Bronchial epithelial cell (primary cell): ENCODE data around the gene FTO. TPM values are rescaled to one million over a fixed set of nuclear protein-coding genes. Genes with fewer than 3 reads are reported as not detected.

Source experiments
- DNase-seq: peaks from one replicate; pipeline ENCODE4 v3.0.0-alpha.2; 2010; ENCODE audit warnings: low read depth
- FAIRE-seq: peaks from 2 replicates; lab custom pipeline; 2011; peaks lifted over from hg19 to GRCh38; lab: Jason Lieb, UNC
- H3K27me3 ChIP-seq: 2 replicates; pipeline ENCODE4 v1.5.1; 2011; ENCODE audit warnings: low read length; ENCODE audit not compliant: control insufficient read depth, insufficient read depth
- H3K36me3 ChIP-seq: 2 replicates; pipeline ENCODE4 v1.5.1; 2011; ENCODE audit warnings: low read length; ENCODE audit not compliant: control insufficient read depth, insufficient read depth
- H3K4me3 ChIP-seq: 2 replicates; pipeline ENCODE4 v1.5.1; 2011; ENCODE audit warnings: mild to moderate bottlenecking, low read depth, low read length, control low read depth
- CTCF ChIP-seq: IDR thresholded peaks from 2 replicates; pipeline ENCODE4 v1.5.1; 2011; ENCODE audit warnings: mild to moderate bottlenecking, moderate library complexity, low read length, control low read depth, inconsistent platforms; ENCODE audit not compliant: insufficient read depth, severe bottlenecking
- total RNA-seq: library from RNA; depleted of rRNA; stranded (reverse); fragments of >200 nt; gene quantifications from 2 replicates; pipeline ENCODE4 v1.2.1, GENCODE V29; 2014

FTO gene
- total RNA-seq, 1 donor from 2014 or later = 41.6 TPM

DNA sequence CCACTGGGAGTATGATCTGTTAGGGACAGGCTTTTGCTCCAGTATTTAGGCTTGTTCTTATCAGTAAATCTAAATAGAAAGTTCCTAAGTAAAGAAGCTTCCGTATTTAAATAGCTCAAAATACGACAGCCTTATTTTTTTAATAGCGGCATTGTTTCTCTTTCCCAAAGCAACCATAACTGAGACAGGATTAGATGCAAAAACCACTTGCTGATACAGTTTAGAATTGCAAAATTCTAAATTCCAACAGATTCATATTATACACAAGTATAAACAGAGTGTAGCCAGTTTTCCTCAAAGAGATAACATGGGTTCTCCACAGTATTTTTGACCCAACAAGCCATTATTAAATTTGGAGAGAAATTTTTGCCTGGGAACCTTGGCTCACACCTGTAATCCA, 276.7 kb downstream of the FTO start:
- no peaks in the 10 kb centered on the region for H3K27me3 ChIP-seq
- DNase-seq = no peak
- H3K4me3 ChIP-seq = no peak overlapping the region
- no peaks in the 10 kb centered on the region for H3K36me3 ChIP-seq
- no peak for FAIRE-seq
- no peak for TF ChIP-seq CTCF

DNA sequence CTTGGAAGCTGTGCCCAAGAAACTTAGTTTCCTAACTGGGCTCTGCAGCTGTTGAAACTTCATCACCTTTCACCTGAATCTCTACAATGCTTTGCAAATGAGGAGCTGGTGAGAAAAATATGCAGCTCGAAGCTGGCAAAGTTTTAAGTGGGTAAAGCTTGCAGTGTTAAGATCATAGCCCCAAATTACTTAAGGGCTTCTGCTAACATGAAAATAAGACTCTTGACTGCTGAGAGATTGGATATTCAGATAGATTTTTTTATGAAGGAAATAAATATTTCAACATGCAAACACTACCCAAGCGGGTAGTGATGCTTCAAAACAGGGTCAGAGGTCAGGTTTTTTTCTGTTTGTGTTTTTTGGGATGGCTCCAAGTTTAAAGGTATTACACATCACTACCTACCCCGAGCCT, 278.7 kb downstream of the FTO start:
- no peak for TF ChIP-seq CTCF
- DNase-seq (peak; percentile 44), FAIRE-seq (no peak)
- H3K4me3 ChIP-seq = no peak overlapping the region
- no peaks in the 10 kb centered on the region for H3K36me3 ChIP-seq
- no peaks in the 10 kb centered on the region for H3K27me3 ChIP-seq

DNA sequence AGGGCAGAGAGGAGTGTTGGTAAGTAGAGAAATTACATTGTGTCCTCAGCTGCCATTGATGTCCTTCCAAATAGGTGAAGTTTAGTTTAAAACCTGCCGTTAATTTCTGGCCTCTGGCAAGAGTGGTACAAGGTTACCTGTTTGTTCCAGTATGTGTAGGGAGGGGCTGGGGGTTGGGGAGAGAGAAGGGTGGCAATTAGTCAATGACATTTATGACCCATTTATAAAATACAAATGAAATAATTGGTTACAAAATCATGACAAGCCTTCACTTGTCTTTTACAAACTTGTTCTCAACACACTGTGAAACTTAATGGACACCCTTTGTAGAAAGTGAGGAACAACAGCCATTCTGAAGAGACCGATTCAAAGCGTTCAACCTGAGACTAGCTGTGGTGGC, 281.0 kb downstream of the FTO start:
- TF ChIP-seq CTCF = no peak
- H3K27me3 ChIP-seq = no peaks in the 10 kb centered on the region
- no peak overlapping the region for H3K4me3 ChIP-seq
- no peak for FAIRE-seq
- no peaks in the 10 kb centered on the region for H3K36me3 ChIP-seq
- DNase-seq = peak; percentile 76

DNA sequence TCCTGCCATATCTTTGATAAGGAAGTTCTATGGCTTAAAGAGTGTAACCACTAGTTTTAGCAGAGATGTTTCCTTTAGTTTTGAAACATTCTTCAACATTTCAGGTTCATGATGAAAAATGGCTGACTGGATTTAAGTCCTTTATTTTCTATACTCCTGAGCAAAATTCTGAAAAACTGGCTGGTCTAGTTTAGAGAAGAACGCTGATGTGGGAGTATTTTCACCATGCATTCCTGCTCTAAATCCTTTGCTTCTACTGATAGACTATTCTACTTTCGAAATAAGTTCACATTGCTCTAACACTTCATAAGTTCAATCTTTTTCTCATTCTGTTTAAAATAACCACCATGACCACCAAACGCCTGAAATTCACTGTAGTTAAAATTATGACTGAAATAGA, 281.9 kb downstream of the FTO start:
- DNase-seq = peak; percentile 30
- no peaks in the 10 kb centered on the region for H3K36me3 ChIP-seq
- H3K4me3 ChIP-seq = no peak overlapping the region
- no peaks in the 10 kb centered on the region for H3K27me3 ChIP-seq
- no peak for FAIRE-seq
- no peak for TF ChIP-seq CTCF

DNA sequence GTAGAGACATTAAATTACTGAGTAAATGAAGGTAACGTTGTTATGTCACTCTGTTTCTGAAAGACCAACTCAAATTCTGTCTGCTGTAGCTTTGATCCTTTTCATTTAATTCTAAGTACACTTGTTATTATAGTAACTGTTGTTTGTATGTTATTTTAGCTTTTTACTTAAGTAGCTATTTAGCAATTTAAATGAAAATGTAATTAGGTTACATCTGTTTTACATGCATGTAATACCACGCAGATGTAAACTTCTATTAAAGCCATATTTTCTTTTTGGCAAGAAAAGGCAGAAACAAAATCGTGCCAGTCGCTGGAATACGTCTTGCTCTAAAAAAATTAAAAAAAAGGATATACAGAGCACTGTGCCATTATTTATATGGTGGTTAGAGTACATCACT, 282.8 kb downstream of the FTO start:
- H3K36me3 ChIP-seq = no peaks in the 10 kb centered on the region
- FAIRE-seq (no peak), DNase-seq (no peak)
- H3K4me3 ChIP-seq = no peak overlapping the region
- no peaks in the 10 kb centered on the region for H3K27me3 ChIP-seq
- TF ChIP-seq CTCF = no peak

GRCh38 chr16:53988136-53988535, 284.2 kb downstream of the FTO start:
- FAIRE-seq = no peak
- no peak for DNase-seq
- no peaks in the 10 kb centered on the region for H3K27me3 ChIP-seq
- no peak for TF ChIP-seq CTCF
- H3K36me3 ChIP-seq = no peaks in the 10 kb centered on the region
- H3K4me3 ChIP-seq = no peak overlapping the region
